ENCODE measurements around the gene ASPRV1. TPM values are rescaled to one million over a fixed set of nuclear protein-coding genes. Genes with fewer than 3 reads are reported as not detected.

Gene ASPRV1
- total and polyA plus RNA-seq, 5 donors from 2014 or later, result 0.62 to 1.7 (median 1.1) TPM

GRCh38 chr2:69994166-69994565, 32.7 kb upstream of the ASPRV1 start:
- Mint-ChIP-seq H3K36me3 (peaks cover 29% of the 10 kb centered on the region), H3K27ac (peak overlapping the region in 1 of 3 donors; percentile 36), H3K9me3 (no peaks in the 10 kb centered on the region), H3K4me3 (no peak overlapping the region), H3K27me3 (no peaks in the 10 kb centered on the region), H3K4me1 (peaks cover 0 to 5% (median 0%) of the 10 kb centered on the region in 4 donors)
- DNase-seq (no peak), ATAC-seq (ENCODE audit: low read depth in 2 of 2) (no peak)
- Histone ChIP-seq H3K36me3 (ENCODE audit: control insufficient read depth, insufficient read depth, low read length) (peaks cover 19% of the 10 kb centered on the region), H3K4me1 (ENCODE audit: control insufficient read depth, insufficient read depth, low read length, poor library complexity, severe bottlenecking) (no peaks in the 10 kb centered on the region), H3K27me3 (ENCODE audit: control insufficient read depth, insufficient read depth, low read length) (no peaks in the 10 kb centered on the region), H3K4me3 (ENCODE audit: low read depth, low read length) (no peak overlapping the region), H3K27ac (ENCODE audit: insufficient read depth, low read length, poor library complexity, severe bottlenecking) (no peak overlapping the region), H3K9me3 (ENCODE audit: control insufficient read depth in 2 of 2, low read length in 2 of 2) (no peaks in the 10 kb centered on the region)

GRCh38 chr2:69993708-69994107, 32.3 kb upstream of the ASPRV1 start:
- Mint-ChIP-seq H3K4me3 (no peak overlapping the region), H3K4me1 (peaks cover 0 to 5% (median 0%) of the 10 kb centered on the region in 4 donors), H3K27me3 (no peaks in the 10 kb centered on the region), H3K36me3 (peaks cover 29% of the 10 kb centered on the region), H3K9me3 (no peaks in the 10 kb centered on the region), H3K27ac (no peak overlapping the region)
- no peaks in the 10 kb centered on the region for H3K27me3 ChIP-seq (ENCODE audit: control insufficient read depth, insufficient read depth, low read length)
- ATAC-seq (ENCODE audit: low read depth in 2 of 2), result no peak
- no peaks in the 10 kb centered on the region for H3K9me3 ChIP-seq (ENCODE audit: control insufficient read depth in 2 of 2, low read length in 2 of 2)
- no peak overlapping the region for H3K4me3 ChIP-seq (ENCODE audit: low read depth, low read length)
- H3K36me3 ChIP-seq (ENCODE audit: control insufficient read depth, insufficient read depth, low read length), result peaks cover 19% of the 10 kb centered on the region
- no peaks in the 10 kb centered on the region for H3K4me1 ChIP-seq (ENCODE audit: control insufficient read depth, insufficient read depth, low read length, poor library complexity, severe bottlenecking)
- H3K27ac ChIP-seq (ENCODE audit: insufficient read depth, low read length, poor library complexity, severe bottlenecking), result no peak overlapping the region
- no peak for DNase-seq

- H3K36me3 Mint-ChIP-seq, result peaks cover 29% of the 10 kb centered on the region
- no peaks in the 10 kb centered on the region for H3K9me3 Mint-ChIP-seq
- no peaks in the 10 kb centered on the region for H3K27me3 Mint-ChIP-seq
- no peak overlapping the region for H3K4me3 ChIP-seq (ENCODE audit: low read depth, low read length)
- DNase-seq (no peak), ATAC-seq (ENCODE audit: low read depth in 2 of 2) (no peak)
- peaks cover 0 to 5% (median 0%) of the 10 kb centered on the region in 4 donors for H3K4me1 Mint-ChIP-seq
- no peak overlapping the region for H3K27ac Mint-ChIP-seq
- no peak overlapping the region for H3K27ac ChIP-seq (ENCODE audit: insufficient read depth, low read length, poor library complexity, severe bottlenecking)
- H3K27me3 ChIP-seq (ENCODE audit: control insufficient read depth, insufficient read depth, low read length), result no peaks in the 10 kb centered on the region
- H3K4me1 ChIP-seq (ENCODE audit: control insufficient read depth, insufficient read depth, low read length, poor library complexity, severe bottlenecking), result no peaks in the 10 kb centered on the region
- peaks cover 19% of the 10 kb centered on the region for H3K36me3 ChIP-seq (ENCODE audit: control insufficient read depth, insufficient read depth, low read length)
- H3K4me3 Mint-ChIP-seq, result no peak overlapping the region
- H3K9me3 ChIP-seq (ENCODE audit: control insufficient read depth in 2 of 2, low read length in 2 of 2), result no peaks in the 10 kb centered on the region
These were observed 31.7 kb upstream of the ASPRV1 start for GRCh38 chr2:69993048-69993565.

GRCh38 chr2:69992310-69993047, 31.0 kb upstream of the ASPRV1 start:
- Mint-ChIP-seq H3K36me3 (peaks cover 25% of the 10 kb centered on the region), H3K9me3 (no peaks in the 10 kb centered on the region), H3K4me1 (peaks cover 0 to 5% (median 0%) of the 10 kb centered on the region in 4 donors), H3K27me3 (no peaks in the 10 kb centered on the region), H3K27ac (peak overlapping the region in 1 of 3 donors; percentile 45), H3K4me3 (no peak overlapping the region)
- no peak overlapping the region for H3K27ac ChIP-seq (ENCODE audit: insufficient read depth, low read length, poor library complexity, severe bottlenecking)
- ATAC-seq (ENCODE audit: low read depth in 2 of 2) (no peak), DNase-seq (no peak)
- no peaks in the 10 kb centered on the region for H3K4me1 ChIP-seq (ENCODE audit: control insufficient read depth, insufficient read depth, low read length, poor library complexity, severe bottlenecking)
- peaks cover 19% of the 10 kb centered on the region for H3K36me3 ChIP-seq (ENCODE audit: control insufficient read depth, insufficient read depth, low read length)
- H3K4me3 ChIP-seq (ENCODE audit: low read depth, low read length), result no peak overlapping the region
- no peaks in the 10 kb centered on the region for H3K9me3 ChIP-seq (ENCODE audit: control insufficient read depth in 2 of 2, low read length in 2 of 2)
- H3K27me3 ChIP-seq (ENCODE audit: control insufficient read depth, insufficient read depth, low read length), result no peaks in the 10 kb centered on the region

GRCh38 chr2:69989441-69990105, 28.1 kb upstream of the ASPRV1 start:
- H3K27me3 ChIP-seq (ENCODE audit: control insufficient read depth, insufficient read depth, low read length), result no peaks in the 10 kb centered on the region
- no peak overlapping the region for H3K27ac ChIP-seq (ENCODE audit: insufficient read depth, low read length, poor library complexity, severe bottlenecking)
- no peak overlapping the region for H3K27ac Mint-ChIP-seq
- peaks cover 0 to 4% (median 0%) of the 10 kb centered on the region in 4 donors for H3K4me1 Mint-ChIP-seq
- no peaks in the 10 kb centered on the region for H3K9me3 Mint-ChIP-seq
- no peak overlapping the region for H3K4me3 ChIP-seq (ENCODE audit: low read depth, low read length)
- H3K9me3 ChIP-seq (ENCODE audit: control insufficient read depth in 2 of 2, low read length in 2 of 2), result no peaks in the 10 kb centered on the region
- H3K27me3 Mint-ChIP-seq, result no peaks in the 10 kb centered on the region
- DNase-seq (no peak), ATAC-seq (ENCODE audit: low read depth in 2 of 2) (no peak)
- H3K4me1 ChIP-seq (ENCODE audit: control insufficient read depth, insufficient read depth, low read length, poor library complexity, severe bottlenecking), result no peaks in the 10 kb centered on the region
- no peak overlapping the region for H3K4me3 Mint-ChIP-seq
- H3K36me3 ChIP-seq (ENCODE audit: control insufficient read depth, insufficient read depth, low read length), result peaks cover 10% of the 10 kb centered on the region
- H3K36me3 Mint-ChIP-seq, result peaks cover 19% of the 10 kb centered on the region

GRCh38 chr2:69989009-69989408, 27.6 kb upstream of the ASPRV1 start:
- no peaks in the 10 kb centered on the region for H3K9me3 ChIP-seq (ENCODE audit: control insufficient read depth in 2 of 2, low read length in 2 of 2)
- ATAC-seq (ENCODE audit: low read depth in 2 of 2) (no peak), DNase-seq (no peak)
- H3K4me1 Mint-ChIP-seq, result peaks cover 0 to 4% (median 0%) of the 10 kb centered on the region in 4 donors
- no peak overlapping the region for H3K27ac Mint-ChIP-seq
- H3K9me3 Mint-ChIP-seq, result no peaks in the 10 kb centered on the region
- no peak overlapping the region for H3K27ac ChIP-seq (ENCODE audit: insufficient read depth, low read length, poor library complexity, severe bottlenecking)
- no peak overlapping the region for H3K4me3 ChIP-seq (ENCODE audit: low read depth, low read length)
- peaks cover 5% of the 10 kb centered on the region for H3K36me3 ChIP-seq (ENCODE audit: control insufficient read depth, insufficient read depth, low read length)
- H3K4me3 Mint-ChIP-seq, result no peak overlapping the region
- H3K36me3 Mint-ChIP-seq, result peaks cover 15% of the 10 kb centered on the region
- H3K4me1 ChIP-seq (ENCODE audit: control insufficient read depth, insufficient read depth, low read length, poor library complexity, severe bottlenecking), result no peaks in the 10 kb centered on the region
- H3K27me3 ChIP-seq (ENCODE audit: control insufficient read depth, insufficient read depth, low read length), result no peaks in the 10 kb centered on the region
- no peaks in the 10 kb centered on the region for H3K27me3 Mint-ChIP-seq

GRCh38 chr2:69988086-69988635, 26.7 kb upstream of the ASPRV1 start:
- no peaks in the 10 kb centered on the region for H3K36me3 ChIP-seq (ENCODE audit: control insufficient read depth, insufficient read depth, low read length)
- Mint-ChIP-seq H3K27me3 (no peaks in the 10 kb centered on the region), H3K4me3 (no peak overlapping the region), H3K27ac (peak overlapping the region in 1 of 3 donors; percentile 9), H3K9me3 (no peaks in the 10 kb centered on the region), H3K36me3 (peaks cover 10% of the 10 kb centered on the region), H3K4me1 (peaks cover 0 to 2% (median 0%) of the 10 kb centered on the region in 4 donors)
- no peak overlapping the region for H3K27ac ChIP-seq (ENCODE audit: insufficient read depth, low read length, poor library complexity, severe bottlenecking)
- ATAC-seq (ENCODE audit: low read depth in 2 of 2) (no peak), DNase-seq (no peak)
- no peaks in the 10 kb centered on the region for H3K4me1 ChIP-seq (ENCODE audit: control insufficient read depth, insufficient read depth, low read length, poor library complexity, severe bottlenecking)
- no peaks in the 10 kb centered on the region for H3K9me3 ChIP-seq (ENCODE audit: control insufficient read depth in 2 of 2, low read length in 2 of 2)
- no peaks in the 10 kb centered on the region for H3K27me3 ChIP-seq (ENCODE audit: control insufficient read depth, insufficient read depth, low read length)
- H3K4me3 ChIP-seq (ENCODE audit: low read depth, low read length), result no peak overlapping the region
